ENCODE measurements around the gene CCDC43. TPM values are rescaled to one million over a fixed set of nuclear protein-coding genes. Genes with fewer than 3 reads are reported as not detected.

CCDC43 gene
- total and polyA plus RNA-seq, 2 donors = 19.3 to 22.8 TPM

DNA sequence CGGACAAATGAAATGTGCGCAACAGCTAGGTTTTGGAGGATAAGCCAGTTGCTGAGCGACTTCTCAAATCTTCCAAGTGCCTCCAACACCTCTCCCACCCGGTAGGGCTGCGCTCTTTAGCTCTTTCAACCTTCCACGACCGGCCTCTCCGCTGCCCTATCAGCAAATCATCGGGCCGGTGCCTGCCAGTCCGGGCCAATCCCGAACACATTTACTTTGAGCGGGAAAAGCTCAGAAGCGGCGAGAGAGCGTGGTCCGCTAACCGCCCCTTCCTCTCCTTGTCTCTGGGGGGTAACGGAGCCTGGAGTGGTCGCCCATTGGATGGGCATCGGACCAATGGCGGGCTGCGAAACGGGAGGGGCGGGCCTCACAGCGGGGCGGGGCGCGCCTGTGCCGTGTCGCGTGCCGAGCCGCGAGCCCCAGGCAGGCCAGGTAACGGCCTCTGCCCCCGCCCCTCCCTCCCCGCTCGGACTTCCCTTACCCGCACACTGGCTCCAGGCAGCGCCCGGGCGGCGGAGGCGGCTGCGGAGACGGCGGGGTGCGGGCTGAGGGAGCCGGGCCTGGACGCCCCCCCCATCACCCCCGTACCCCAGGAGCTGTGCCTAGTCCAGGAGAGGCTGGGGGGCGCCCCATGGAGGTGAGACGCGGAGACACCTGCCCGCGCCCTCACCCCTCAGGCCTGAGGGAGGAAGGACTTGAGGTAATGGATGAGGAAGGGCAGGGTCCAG is 33.4 kb downstream of the CCDC43 start, which contains the start of gene MEIOC:
Gene MEIOC (plus strand): TSS at position 486 of the 728 bp plus-strand sequence. CDS start 146 bp downstream, at position 632.
- 12% methylated on average over 57 of the region's 57 CpGs for WGBS
- Histone ChIP-seq H3K27ac (ENCODE audit: low read depth in 1 of 2, low read length in 1 of 2) (no peak within 1 kb of the TSS), H3K27me3 (ENCODE audit: control insufficient read depth in 2 of 2, insufficient read depth in 1 of 2, low read length in 1 of 2) (peaks cover 13 to 62% of the 10 kb centered on the region in 2 donors), H3K9me3 (ENCODE audit: control insufficient read depth in 2 of 2, insufficient read depth in 1 of 2, low read length in 1 of 2) (peaks cover 6% of the 10 kb centered on the region in 2 donors), H3K4me3 (ENCODE audit: low read length in 2 of 2) (peak within 1 kb of the TSS in 1 of 2 donors; percentile 13), H3K4me1 (ENCODE audit: control insufficient read depth in 2 of 2, insufficient read depth in 2 of 2, low read length in 2 of 2) (peaks cover 0 to 3% of the 10 kb centered on the region in 2 donors), H3K36me3 (ENCODE audit: control insufficient read depth in 2 of 2, insufficient read depth in 2 of 2, low read length in 1 of 2) (no peaks in the 10 kb centered on the region)
- peak in 4 of 9 donors; percentile 7 to 32 (median 12) for DNase-seq (ENCODE audit: low read depth in 6 of 9, low spot score in 9 of 9)

DNA sequence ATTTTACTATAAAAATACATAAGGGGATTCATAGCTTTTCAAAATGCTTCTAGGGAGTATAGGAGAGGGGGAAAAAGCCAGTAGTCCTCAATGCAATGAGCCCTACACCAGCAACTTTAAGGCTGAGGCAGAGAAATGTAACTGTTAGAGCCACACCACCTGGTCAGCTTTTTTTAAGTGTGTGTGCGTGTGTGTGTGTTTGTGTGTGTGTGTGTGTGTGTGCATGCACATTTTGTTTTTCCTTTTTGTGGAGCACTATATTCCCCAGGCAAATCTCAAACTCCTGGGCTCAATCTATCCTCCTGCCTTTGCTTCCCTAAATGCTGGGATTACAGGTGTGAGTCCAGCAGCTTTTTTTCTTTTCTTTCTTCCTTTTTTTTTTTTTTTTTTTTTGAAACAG is 35.6 kb downstream of the CCDC43 start:
- Histone ChIP-seq H3K9me3 (ENCODE audit: control insufficient read depth in 2 of 2, insufficient read depth in 1 of 2, low read length in 1 of 2) (peaks cover 6% of the 10 kb centered on the region in 2 donors), H3K4me1 (ENCODE audit: control insufficient read depth in 2 of 2, insufficient read depth in 2 of 2, low read length in 2 of 2) (peaks cover 0 to 3% of the 10 kb centered on the region in 2 donors), H3K27ac (ENCODE audit: low read depth in 1 of 2, low read length in 1 of 2) (no peak overlapping the region), H3K4me3 (ENCODE audit: low read length in 2 of 2) (no peak overlapping the region), H3K36me3 (ENCODE audit: control insufficient read depth in 2 of 2, insufficient read depth in 2 of 2, low read length in 1 of 2) (no peaks in the 10 kb centered on the region), H3K27me3 (ENCODE audit: control insufficient read depth in 2 of 2, insufficient read depth in 1 of 2, low read length in 1 of 2) (peaks cover 13 to 59% of the 10 kb centered on the region in 2 donors)
- no peak for DNase-seq (ENCODE audit: low read depth in 6 of 9, low spot score in 9 of 9)
- 88% methylated on average over 1 of the region's 1 CpG for WGBS

DNA sequence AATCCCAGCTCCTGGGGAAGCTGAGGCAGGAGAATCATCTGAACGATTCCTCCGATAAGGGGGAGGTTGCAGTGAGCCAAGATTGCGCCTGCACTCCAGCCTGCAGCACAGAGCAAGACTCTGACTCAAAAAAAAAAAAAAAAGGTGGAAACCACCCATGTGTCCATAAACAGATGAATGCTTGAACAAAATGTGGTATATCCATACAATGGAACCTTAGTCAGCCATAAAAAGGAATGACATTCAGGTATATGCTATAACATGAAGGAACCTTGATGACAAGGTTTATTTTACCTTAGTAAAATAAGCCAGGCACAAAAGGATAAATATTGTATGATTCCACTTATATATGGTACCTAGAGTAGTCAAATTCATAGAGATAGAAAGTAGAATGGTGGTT is 36.2 kb downstream of the CCDC43 start:
- no peak for DNase-seq (ENCODE audit: low read depth in 6 of 9, low spot score in 9 of 9)
- WGBS = 97% methylated on average over 3 of the region's 3 CpGs
- peaks cover 0 to 3% of the 10 kb centered on the region in 2 donors for H3K4me1 ChIP-seq (ENCODE audit: control insufficient read depth in 2 of 2, insufficient read depth in 2 of 2, low read length in 2 of 2)
- peaks cover 6% of the 10 kb centered on the region in 2 donors for H3K9me3 ChIP-seq (ENCODE audit: control insufficient read depth in 2 of 2, insufficient read depth in 1 of 2, low read length in 1 of 2)
- peaks cover 13 to 58% of the 10 kb centered on the region in 2 donors for H3K27me3 ChIP-seq (ENCODE audit: control insufficient read depth in 2 of 2, insufficient read depth in 1 of 2, low read length in 1 of 2)
- no peak overlapping the region for H3K4me3 ChIP-seq (ENCODE audit: low read length in 2 of 2)
- H3K27ac ChIP-seq (ENCODE audit: low read depth in 1 of 2, low read length in 1 of 2) = no peak overlapping the region
- H3K36me3 ChIP-seq (ENCODE audit: control insufficient read depth in 2 of 2, insufficient read depth in 2 of 2, low read length in 1 of 2) = no peaks in the 10 kb centered on the region

GRCh38 chr17:44652727-44653126 is 36.8 kb downstream of the CCDC43 start:
- H3K27ac ChIP-seq (ENCODE audit: low read depth in 1 of 2, low read length in 1 of 2) = no peak overlapping the region
- DNase-seq (ENCODE audit: low read depth in 6 of 9, low spot score in 9 of 9) = no peak
- H3K4me1 ChIP-seq (ENCODE audit: control insufficient read depth in 2 of 2, insufficient read depth in 2 of 2, low read length in 2 of 2) = peaks cover 0 to 3% of the 10 kb centered on the region in 2 donors
- peaks cover 6% of the 10 kb centered on the region in 2 donors for H3K9me3 ChIP-seq (ENCODE audit: control insufficient read depth in 2 of 2, insufficient read depth in 1 of 2, low read length in 1 of 2)
- H3K36me3 ChIP-seq (ENCODE audit: control insufficient read depth in 2 of 2, insufficient read depth in 2 of 2, low read length in 1 of 2) = no peaks in the 10 kb centered on the region
- 84% methylated on average over 8 of the region's 8 CpGs for WGBS
- H3K4me3 ChIP-seq (ENCODE audit: low read length in 2 of 2) = no peak overlapping the region
- H3K27me3 ChIP-seq (ENCODE audit: control insufficient read depth in 2 of 2, insufficient read depth in 1 of 2, low read length in 1 of 2) = peaks cover 13 to 52% of the 10 kb centered on the region in 2 donors

DNA sequence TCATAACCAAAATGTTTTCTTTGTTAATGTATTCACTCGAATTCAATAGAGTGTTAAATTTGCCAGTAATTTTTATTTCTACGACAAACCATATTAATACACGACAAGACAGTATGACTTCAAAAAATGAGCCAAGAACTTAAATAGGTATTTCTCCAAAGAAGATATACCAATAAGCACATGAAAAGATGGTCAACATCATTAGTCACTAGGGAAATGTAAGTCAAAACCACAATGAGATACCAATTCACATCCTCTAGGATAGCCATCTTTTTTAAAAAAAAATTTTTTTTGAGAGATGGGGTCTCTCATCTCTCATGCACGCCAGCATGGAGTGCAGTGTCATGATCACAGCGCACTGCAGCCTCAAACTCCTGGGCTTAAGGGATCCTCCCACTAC is 38.3 kb downstream of the CCDC43 start:
- Histone ChIP-seq H3K9me3 (ENCODE audit: control insufficient read depth in 2 of 2, insufficient read depth in 1 of 2, low read length in 1 of 2) (peaks cover 6% of the 10 kb centered on the region in 2 donors), H3K27me3 (ENCODE audit: control insufficient read depth in 2 of 2, insufficient read depth in 1 of 2, low read length in 1 of 2) (peaks cover 8 to 37% of the 10 kb centered on the region in 2 donors), H3K36me3 (ENCODE audit: control insufficient read depth in 2 of 2, insufficient read depth in 2 of 2, low read length in 1 of 2) (no peaks in the 10 kb centered on the region), H3K27ac (ENCODE audit: low read depth in 1 of 2, low read length in 1 of 2) (no peak overlapping the region), H3K4me3 (ENCODE audit: low read length in 2 of 2) (no peak overlapping the region), H3K4me1 (ENCODE audit: control insufficient read depth in 2 of 2, insufficient read depth in 2 of 2, low read length in 2 of 2) (peaks cover 0 to 3% of the 10 kb centered on the region in 2 donors)
- 89% methylated on average over 5 of the region's 5 CpGs for WGBS
- no peak for DNase-seq (ENCODE audit: low read depth in 6 of 9, low spot score in 9 of 9)

GRCh38 chr17:44648963-44649362 is 40.6 kb downstream of the CCDC43 start:
- no peak for DNase-seq (ENCODE audit: low read depth in 6 of 9, low spot score in 9 of 9)
- H3K4me1 ChIP-seq (ENCODE audit: control insufficient read depth in 2 of 2, insufficient read depth in 2 of 2, low read length in 2 of 2) = no peaks in the 10 kb centered on the region
- H3K27me3 ChIP-seq (ENCODE audit: control insufficient read depth in 2 of 2, insufficient read depth in 1 of 2, low read length in 1 of 2) = peaks cover 0 to 19% of the 10 kb centered on the region in 2 donors
- 86% methylated on average over 2 of the region's 2 CpGs for WGBS
- no peak overlapping the region for H3K27ac ChIP-seq (ENCODE audit: low read depth in 1 of 2, low read length in 1 of 2)
- no peaks in the 10 kb centered on the region for H3K9me3 ChIP-seq (ENCODE audit: control insufficient read depth in 2 of 2, insufficient read depth in 1 of 2, low read length in 1 of 2)
- no peaks in the 10 kb centered on the region for H3K36me3 ChIP-seq (ENCODE audit: control insufficient read depth in 2 of 2, insufficient read depth in 2 of 2, low read length in 1 of 2)
- no peak overlapping the region for H3K4me3 ChIP-seq (ENCODE audit: low read length in 2 of 2)

DNA sequence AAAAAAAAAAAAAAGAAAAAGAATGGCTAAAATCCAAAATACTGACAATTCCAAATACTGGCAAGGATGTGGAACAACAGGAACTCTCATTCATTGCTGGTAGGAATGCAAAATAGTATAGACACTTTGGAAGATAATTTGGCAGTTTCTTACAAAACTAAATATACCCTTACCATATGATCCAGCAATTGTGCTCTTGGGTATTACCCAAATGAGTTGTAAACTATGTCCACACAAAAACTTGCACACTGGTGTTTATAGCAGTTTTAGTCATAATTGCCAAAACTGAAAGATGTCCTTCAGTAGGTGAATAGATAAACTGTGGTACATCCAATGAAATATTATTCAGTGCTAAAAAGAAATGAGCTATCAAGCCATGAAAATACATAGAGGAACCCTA is 41.8 kb downstream of the CCDC43 start:
- no peaks in the 10 kb centered on the region for H3K4me1 ChIP-seq (ENCODE audit: control insufficient read depth in 2 of 2, insufficient read depth in 2 of 2, low read length in 2 of 2)
- no peaks in the 10 kb centered on the region for H3K9me3 ChIP-seq (ENCODE audit: control insufficient read depth in 2 of 2, insufficient read depth in 1 of 2, low read length in 1 of 2)
- H3K4me3 ChIP-seq (ENCODE audit: low read length in 2 of 2) = no peak overlapping the region
- DNase-seq (ENCODE audit: low read depth in 6 of 9, low spot score in 9 of 9) = no peak
- no peaks in the 10 kb centered on the region for H3K36me3 ChIP-seq (ENCODE audit: control insufficient read depth in 2 of 2, insufficient read depth in 2 of 2, low read length in 1 of 2)
- no peak overlapping the region for H3K27ac ChIP-seq (ENCODE audit: low read depth in 1 of 2, low read length in 1 of 2)
- H3K27me3 ChIP-seq (ENCODE audit: control insufficient read depth in 2 of 2, insufficient read depth in 1 of 2, low read length in 1 of 2) = peaks cover 0 to 13% of the 10 kb centered on the region in 2 donors

DNA sequence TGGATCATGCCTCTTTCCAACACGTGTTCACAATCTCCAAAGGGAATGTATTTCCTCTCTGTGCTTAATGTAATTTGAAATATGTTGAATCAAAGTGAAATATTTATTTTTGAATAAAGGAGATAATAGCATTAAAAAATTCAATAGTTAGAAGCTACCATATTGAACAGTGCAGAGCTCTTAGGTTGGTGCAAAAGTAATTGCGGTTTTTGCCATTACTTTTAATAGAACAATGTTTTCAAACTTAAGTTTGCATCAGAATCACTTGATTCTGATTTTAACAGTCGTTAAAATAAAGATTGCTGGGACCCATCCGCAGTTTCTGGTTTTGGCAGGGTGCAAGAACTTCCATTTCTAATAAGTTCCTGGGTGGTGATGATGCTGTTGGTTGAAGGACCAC is 43.3 kb downstream of the CCDC43 start:
- peaks cover 0 to 11% of the 10 kb centered on the region in 2 donors for H3K27me3 ChIP-seq (ENCODE audit: control insufficient read depth in 2 of 2, insufficient read depth in 1 of 2, low read length in 1 of 2)
- no peaks in the 10 kb centered on the region for H3K36me3 ChIP-seq (ENCODE audit: control insufficient read depth in 2 of 2, insufficient read depth in 2 of 2, low read length in 1 of 2)
- H3K27ac ChIP-seq (ENCODE audit: low read depth in 1 of 2, low read length in 1 of 2) = no peak overlapping the region
- no peaks in the 10 kb centered on the region for H3K4me1 ChIP-seq (ENCODE audit: control insufficient read depth in 2 of 2, insufficient read depth in 2 of 2, low read length in 2 of 2)
- WGBS = 97% methylated on average over 4 of the region's 4 CpGs
- no peaks in the 10 kb centered on the region for H3K9me3 ChIP-seq (ENCODE audit: control insufficient read depth in 2 of 2, insufficient read depth in 1 of 2, low read length in 1 of 2)
- no peak overlapping the region for H3K4me3 ChIP-seq (ENCODE audit: low read length in 2 of 2)
- no peak for DNase-seq (ENCODE audit: low read depth in 6 of 9, low spot score in 9 of 9)

- Histone ChIP-seq H3K4me3 (ENCODE audit: low read length in 2 of 2) (no peak overlapping the region), H3K36me3 (ENCODE audit: control insufficient read depth in 2 of 2, insufficient read depth in 2 of 2, low read length in 1 of 2) (no peaks in the 10 kb centered on the region), H3K27ac (ENCODE audit: low read depth in 1 of 2, low read length in 1 of 2) (no peak overlapping the region), H3K9me3 (ENCODE audit: control insufficient read depth in 2 of 2, insufficient read depth in 1 of 2, low read length in 1 of 2) (no peaks in the 10 kb centered on the region), H3K27me3 (ENCODE audit: control insufficient read depth in 2 of 2, insufficient read depth in 1 of 2, low read length in 1 of 2) (peaks cover 0 to 11% of the 10 kb centered on the region in 2 donors), H3K4me1 (ENCODE audit: control insufficient read depth in 2 of 2, insufficient read depth in 2 of 2, low read length in 2 of 2) (no peaks in the 10 kb centered on the region)
- no peak for DNase-seq (ENCODE audit: low read depth in 6 of 9, low spot score in 9 of 9)
- 91% methylated on average over 12 of the region's 12 CpGs for WGBS
These were observed 44.2 kb downstream of the CCDC43 start for GRCh38 chr17:44645341-44645740.

Data from thymus (tissue), 11 donors.